GM11168 (cell line): ENCODE measurements around the gene ARHGAP30.
"Not testable (repeated sequence)": the region's sequence is repeated elsewhere in the genome, so short reads cannot be mapped to it uniquely, and the experiment has no call there.

Source experiments
- in situ Hi-C: fragments of 300-500 bp; cut with MboI; formaldehyde crosslinking; loops from one replicate; pipeline ENCODE4 v1.12.0; 2022; ENCODE audit warnings: low sequenced_read_pairs; ENCODE audit not compliant: unreplicated experiment

ARHGAP30 gene

GRCh38 chr1:161073474-161074121 is 3.9 kb upstream of the ARHGAP30 start:
- in situ Hi-C loops: no loop called here

- in situ Hi-C loops: no loop called here
Observed at GRCh38 chr1:161072751-161073449, 3.2 kb upstream of the ARHGAP30 start.

DNA sequence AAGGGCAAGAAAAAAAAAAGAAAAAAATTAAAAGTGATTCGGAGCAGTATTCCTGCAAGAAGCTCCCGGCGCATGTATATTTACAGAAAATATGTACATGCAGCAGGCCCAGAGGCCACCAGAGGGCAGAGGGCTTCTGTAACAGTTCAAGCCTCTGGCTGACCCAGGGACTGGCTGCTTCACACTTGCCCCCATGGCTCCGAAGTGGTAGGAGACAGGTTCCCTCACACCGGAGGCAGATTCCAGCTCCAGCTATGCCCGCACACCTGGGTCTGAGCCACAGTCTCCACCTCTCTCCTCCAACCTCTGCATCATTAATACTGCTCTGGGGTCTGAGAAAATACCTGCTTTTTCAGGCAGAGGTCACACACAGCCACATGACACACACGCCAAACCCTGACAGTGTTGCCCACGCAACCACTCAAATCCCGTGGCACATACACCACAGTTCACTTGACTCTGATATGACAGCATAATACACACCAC is 2.2 kb upstream of the ARHGAP30 start:
- in situ Hi-C loops: no loop called here

DNA sequence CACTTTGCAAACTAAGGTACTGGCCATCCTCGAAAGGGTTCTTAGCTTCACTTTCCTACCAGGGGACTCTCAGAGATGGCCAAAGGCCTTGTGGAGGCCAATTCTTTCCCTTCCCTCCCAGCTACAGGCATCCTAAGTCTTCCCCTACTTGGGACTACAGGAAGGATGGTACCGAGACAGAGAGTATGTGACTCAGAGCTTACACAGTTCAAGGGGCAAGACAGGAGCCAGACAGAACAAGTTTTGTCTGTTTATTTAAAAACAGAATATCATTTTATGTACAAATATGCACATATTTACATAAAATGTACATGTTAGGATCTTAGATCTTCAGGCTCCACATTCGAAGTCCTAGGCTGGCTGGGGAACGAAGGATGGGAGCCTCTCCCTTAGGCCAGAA is 1.1 kb upstream of the ARHGAP30 start:
- in situ Hi-C loops: no loop called here

DNA sequence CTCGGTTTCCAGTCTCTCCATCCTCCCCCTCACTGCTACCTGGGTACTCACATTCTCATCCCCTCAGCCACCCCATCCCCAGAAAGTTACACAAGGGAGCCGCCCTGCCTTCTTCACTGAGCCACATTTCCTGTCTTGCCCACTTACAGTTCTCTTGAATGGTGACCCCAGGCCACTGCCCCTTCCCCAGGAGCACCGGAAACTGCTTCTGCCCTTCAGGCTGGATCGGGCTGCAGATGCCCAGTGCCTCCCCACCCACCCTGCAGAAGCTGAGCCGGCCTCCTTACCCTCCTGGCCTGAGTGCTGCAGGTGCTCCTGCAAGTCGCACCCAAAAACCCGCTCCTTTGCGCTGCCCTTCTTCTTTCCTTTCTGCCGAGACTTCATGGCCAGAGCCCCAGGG is 450 bp downstream of the ARHGAP30 start:
- in situ Hi-C loops: no loop called here

- in situ Hi-C loops: no loop called here
Observed at GRCh38 chr1:161068306-161069234, 1.1 kb downstream of the ARHGAP30 start.

DNA sequence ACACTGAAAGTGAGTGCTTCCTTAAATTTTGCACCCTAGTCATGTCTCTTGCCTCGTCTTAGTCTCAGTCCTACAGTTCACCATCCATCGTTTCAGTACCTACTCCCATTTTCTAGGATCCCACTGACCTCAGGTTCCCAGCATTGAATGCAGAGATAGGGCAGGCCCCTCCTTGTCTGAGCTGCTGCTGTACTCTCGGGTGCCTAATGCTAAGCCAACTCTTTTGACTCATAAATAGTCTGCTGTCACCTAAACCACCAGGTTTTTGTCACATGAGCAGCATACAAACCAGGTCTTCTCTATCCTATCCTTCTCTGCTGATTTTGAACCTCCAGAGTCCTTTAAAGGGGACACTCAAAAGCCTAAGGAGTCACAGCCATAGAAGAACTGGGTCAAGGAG is 3.0 kb downstream of the ARHGAP30 start:
- in situ Hi-C loops: no loop called here

GRCh38 chr1:161065681-161066080 is 4.0 kb downstream of the ARHGAP30 start:
- in situ Hi-C loops: not testable (repeated sequence)

DNA sequence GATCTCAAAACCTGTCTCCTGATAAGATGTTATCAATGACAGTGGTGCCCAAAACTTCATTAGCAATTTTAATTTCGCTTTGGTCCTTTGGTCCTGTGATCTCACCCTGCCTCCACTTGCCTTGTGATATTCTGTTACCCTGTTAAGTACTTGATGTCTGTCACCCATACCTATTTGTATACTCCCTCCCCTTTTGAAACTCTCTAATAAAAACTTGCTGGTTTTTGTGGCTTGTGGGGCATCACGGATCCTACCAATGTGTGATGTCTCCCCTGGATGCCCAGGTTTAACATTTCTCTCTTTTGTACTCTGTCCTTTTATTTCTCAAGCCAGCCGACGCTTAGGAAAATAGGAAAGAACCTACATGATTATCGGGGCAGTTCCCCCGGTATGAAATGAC is 5.8 kb downstream of the ARHGAP30 start:
- in situ Hi-C loops: not testable (repeated sequence)

DNA sequence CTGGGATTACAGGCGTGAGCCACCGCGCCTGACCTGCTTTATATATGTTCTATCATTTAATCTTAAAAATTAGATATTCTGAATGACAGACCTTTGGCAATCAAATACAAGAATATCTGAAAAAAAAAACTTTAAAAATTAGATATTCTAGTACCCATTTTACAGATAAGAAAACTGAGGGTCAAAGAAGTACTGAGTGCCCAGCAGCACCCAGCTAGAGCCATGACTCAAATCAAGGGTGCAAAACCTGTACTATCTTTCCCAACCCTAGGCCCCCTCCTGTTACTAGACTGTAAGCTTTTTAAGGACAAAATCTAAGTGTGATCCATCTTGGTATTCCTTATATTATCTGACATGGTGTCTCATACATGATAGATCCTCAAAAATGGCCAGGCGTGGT is 8.3 kb downstream of the ARHGAP30 start:
- in situ Hi-C loops: no loop called here

- in situ Hi-C loops: no loop called here
Observed at GRCh38 chr1:161059293-161059692, 10.4 kb downstream of the ARHGAP30 start.

DNA sequence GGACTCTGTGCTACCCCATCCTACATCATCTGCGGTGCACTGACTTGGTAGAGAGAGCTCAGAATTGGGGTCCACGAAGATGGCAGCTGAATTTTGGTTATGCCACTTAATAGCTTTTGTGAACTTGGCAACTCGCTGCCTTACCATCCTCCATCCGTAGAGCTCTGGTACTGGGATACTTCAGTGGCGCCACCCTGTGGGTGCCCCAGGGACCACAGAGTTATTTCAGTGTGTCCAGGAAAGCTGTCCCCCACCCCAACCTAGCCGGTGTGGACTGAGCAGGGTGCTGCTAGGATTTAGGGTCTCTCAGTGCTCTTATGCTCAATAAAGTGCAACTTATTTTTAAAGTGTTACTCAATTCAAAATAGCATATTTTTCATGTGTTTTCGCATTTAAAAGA is 14.9 kb downstream of the ARHGAP30 start:
- in situ Hi-C loops: no loop called here

GRCh38 chr1:161054232-161054631 is 15.5 kb downstream of the ARHGAP30 start:
- in situ Hi-C loops: no loop called here

GRCh38 chr1:161052899-161053298 is 16.8 kb downstream of the ARHGAP30 start:
- in situ Hi-C loops: no loop called here

DNA sequence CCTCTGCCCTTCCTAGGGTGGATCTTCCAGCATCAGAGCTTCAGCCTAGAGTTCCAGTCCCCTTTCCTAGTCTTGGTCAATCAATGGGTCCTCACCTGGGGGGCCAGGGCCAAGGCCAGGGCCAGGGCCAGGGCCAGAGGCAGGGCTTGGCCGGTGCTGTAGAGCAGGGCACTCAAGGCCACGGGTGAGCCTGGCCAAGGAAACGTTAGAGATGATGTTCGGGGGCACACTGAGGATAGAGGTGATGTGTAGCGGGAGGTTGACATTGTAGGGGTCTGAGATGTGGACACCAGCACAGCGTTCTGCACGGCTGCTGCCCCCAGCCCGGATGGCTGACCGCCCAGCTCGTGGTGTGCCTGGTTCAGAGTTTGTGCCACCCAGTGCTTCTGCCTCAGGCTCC is 18.5 kb downstream of the ARHGAP30 start:
- in situ Hi-C loops: no loop called here

DNA sequence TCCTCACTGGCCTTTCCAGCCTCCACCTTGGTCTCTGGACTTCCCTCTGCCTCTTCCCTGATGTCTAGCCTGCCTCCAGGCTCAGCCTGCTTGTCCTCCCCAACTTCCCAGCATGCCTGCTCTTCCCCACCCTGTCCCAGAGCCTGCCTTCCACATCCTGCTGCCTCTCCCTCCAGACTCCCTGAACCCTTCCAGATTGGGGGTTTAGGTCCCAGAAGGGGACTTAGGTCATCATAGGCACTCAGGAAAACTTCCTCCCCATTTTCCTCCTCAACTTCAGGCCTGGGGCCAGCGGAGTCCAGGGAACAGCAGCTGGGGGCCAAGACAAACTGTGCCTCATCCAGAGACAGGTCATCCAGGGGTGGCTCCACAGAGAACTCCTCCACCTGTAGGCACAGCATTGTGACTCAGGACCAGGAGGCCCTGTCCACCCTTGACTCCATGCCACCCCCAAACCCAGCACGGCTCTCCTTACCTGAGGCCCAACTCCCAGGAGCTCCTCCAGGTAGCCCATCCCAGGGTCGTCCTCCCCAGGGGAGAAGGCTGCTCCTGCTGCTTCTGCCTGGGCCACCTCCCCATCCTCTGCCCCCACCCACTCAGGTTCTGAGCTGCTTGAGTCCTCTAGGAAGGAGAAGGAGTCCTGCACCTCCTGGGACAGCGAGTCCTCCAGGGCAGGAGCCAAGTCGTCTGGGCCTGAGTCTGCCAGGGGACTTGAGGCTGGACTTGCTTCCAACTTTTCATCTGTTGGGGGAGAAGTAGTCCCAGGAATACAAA is 20.6 kb downstream of the ARHGAP30 start:
- in situ Hi-C loops: no loop called here

- in situ Hi-C loops: no loop called here
Observed at GRCh38 chr1:161047436-161048420, 22.0 kb downstream of the ARHGAP30 start.

DNA sequence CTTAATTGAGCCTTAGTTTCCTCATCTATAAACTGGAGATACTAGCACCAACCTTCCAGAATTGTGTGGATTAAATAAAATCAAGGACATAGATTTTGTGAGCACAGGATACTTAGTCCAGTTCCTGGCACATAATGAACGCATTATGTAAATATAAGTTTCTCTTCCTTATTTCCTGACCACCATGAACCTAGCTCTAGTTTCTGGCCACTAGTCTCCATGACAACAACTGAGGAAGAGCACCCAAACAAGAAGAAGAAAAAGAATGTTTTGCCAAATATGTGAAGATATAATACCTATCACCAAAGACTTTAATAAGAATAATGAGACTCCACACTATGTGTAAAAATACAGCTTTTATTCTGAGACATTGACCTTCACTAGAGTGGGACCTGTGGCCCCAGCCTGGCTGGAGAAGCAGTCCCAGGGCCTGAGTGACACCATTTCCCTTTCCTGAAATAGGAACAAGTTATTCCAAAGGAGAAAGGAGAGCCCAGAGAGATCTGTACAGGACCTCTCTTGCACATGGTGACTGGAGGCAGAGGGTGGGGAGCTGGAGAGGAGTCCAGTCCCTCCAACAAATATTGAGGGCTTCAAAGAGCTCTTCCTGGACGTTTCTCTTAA is 23.0 kb downstream of the ARHGAP30 start:
- in situ Hi-C loops: no loop called here
